K562 (cell line): ENCODE results near the gene TDRD12. TPM values are rescaled to one million over a fixed set of nuclear protein-coding genes. Genes with fewer than 3 reads are reported as not detected.
"Not testable (repeated sequence)": the region's sequence is repeated elsewhere in the genome, so short reads cannot be mapped to it uniquely, and the experiment has no call there.

ENCODE experiments used
- ATAC-seq: fragments of 200-7000 bp; cut with Tn5 transposase; 3 replicates; pipeline ENCODE4 v1.9.1; 2020; ENCODE audit warnings: moderate library complexity
- BruUV-seq: library from RNA; stranded (reverse); fragments of 400-500 nt; replicated peaks from 2 replicates; lab custom pipeline; 2021; lab: Mats Ljungman, UMichigan
- CTCF ChIA-PET: fragments of 300-600 bp; formaldehyde crosslinking; extraction: SDS; loops from one replicate; lab custom pipeline; 2021; ENCODE audit warnings: low intra/inter-chr PET ratio; lab: Yijun Ruan, JAX
- POLR2A ChIA-PET: fragments of 300-600, 350-650 bp; sonication (Branson Sonifier 250); formaldehyde crosslinking; extraction: SDS; loops from one replicate; lab custom pipeline; 2021; ENCODE audit warnings: antibody characterized with exemption, inconsistent platforms; lab: Yijun Ruan, JAX
- DNase-seq, 4 experiments: peaks; one replicate each; pipeline versions ENCODE4 v3.0.0 to v3.0.0-alpha.2; 2011 to 2018; ENCODE audit warnings: low spot score in 3 of 4, mixed read lengths in 3 of 4; ENCODE audit errors: extremely low read depth in 1 of 4
- FAIRE-seq: peaks from 2 replicates; lab custom pipeline; 2011; peaks lifted over from hg19 to GRCh38; lab: Jason Lieb, UNC
- H2AFZ ChIP-seq: 2 replicates; pipeline ENCODE4 v1.6.0; 2011; ENCODE audit warnings: low read depth, low read length, control low read depth, inconsistent platforms
- H3K27ac ChIP-seq: fragments of 200-600 bp; 3 replicates; pipeline ENCODE4 v1.8.0; 2011; ENCODE audit warnings: low read depth, mild to moderate bottlenecking, control low read depth, inconsistent platforms, low read length, moderate library complexity, mixed read lengths; ENCODE audit errors: extremely low read depth
- H3K27me3 ChIP-seq, 2 experiments: fragments of 300-600 bp in 1 of 2; 2 replicates in 1 of 2; 3 replicates in 1 of 2; pipeline versions ENCODE4 v1.6.0 to v1.8.0; 2011; ENCODE audit warnings: inconsistent platforms in 2 of 2, low read length in 2 of 2, mild to moderate bottlenecking in 1 of 2, mixed read lengths in 1 of 2, moderate library complexity in 1 of 2; ENCODE audit not compliant: control insufficient read depth in 2 of 2, insufficient read depth in 2 of 2
- H3K36me3 ChIP-seq: fragments of 300-600 bp; 3 replicates; pipeline ENCODE4 v1.8.0; 2011; ENCODE audit warnings: mild to moderate bottlenecking, low read length, inconsistent platforms; ENCODE audit not compliant: control insufficient read depth, insufficient read depth
- H3K4me1 ChIP-seq, 2 experiments: fragments of 200-600 bp in 1 of 2; replicated peaks in 1 of 2; 2 replicates in 1 of 2; 3 replicates in 1 of 2; pipeline versions ENCODE4 v1.5.1 to v1.8.0; 2011; ENCODE audit warnings: inconsistent platforms in 2 of 2, low read length in 2 of 2, mild to moderate bottlenecking in 1 of 2, mixed read lengths in 1 of 2, moderate library complexity in 1 of 2; ENCODE audit not compliant: control insufficient read depth in 2 of 2, insufficient read depth in 2 of 2
- H3K4me2 ChIP-seq: 2 replicates; pipeline ENCODE4 v1.6.1; 2011; ENCODE audit warnings: low read length, control low read depth, inconsistent platforms, mixed read lengths; ENCODE audit not compliant: insufficient read depth
- H3K4me3 ChIP-seq: fragments of 200-600 bp; sonication (generic), shearing (Covaris generic); 2 replicates; pipeline ENCODE4 v1.5.1; 2016; ENCODE audit warnings: control low read depth, inconsistent platforms
- H3K79me2 ChIP-seq: fragments of 200-600 bp; 3 replicates; pipeline ENCODE4 v1.8.0; 2011; ENCODE audit warnings: low read length, inconsistent platforms; ENCODE audit not compliant: control insufficient read depth, insufficient read depth
- H3K9ac ChIP-seq, 2 experiments: 2 replicates each; pipeline versions ENCODE4 v1.6.0 to v1.6.1; 2011; ENCODE audit warnings: low read depth in 2 of 2, low read length in 2 of 2, control low read depth in 1 of 2, inconsistent platforms in 1 of 2, mild to moderate bottlenecking in 1 of 2, mixed read lengths in 1 of 2; ENCODE audit not compliant: insufficient read depth in 1 of 2
- H3K9me1 ChIP-seq: one replicate; pipeline ENCODE4 v1.6.0; 2011; ENCODE audit warnings: inconsistent platforms, mild to moderate bottlenecking, low read length, moderate library complexity; ENCODE audit not compliant: control insufficient read depth, insufficient read depth
- H3K9me3 ChIP-seq: replicated peaks from 2 replicates; pipeline ENCODE4 v1.5.1; 2011; ENCODE audit warnings: low read depth, low read length, inconsistent platforms; ENCODE audit not compliant: control insufficient read depth, insufficient read depth
- H4K20me1 ChIP-seq: replicated peaks from 2 replicates; pipeline ENCODE4 v1.6.1; 2011; ENCODE audit warnings: low read length, inconsistent platforms, mixed read lengths; ENCODE audit not compliant: control insufficient read depth, insufficient read depth
- ARID4B ChIP-seq: sonication (generic); formaldehyde crosslinking; IDR thresholded peaks from 2 replicates; pipeline ENCODE4 v1.8.0; 2022; ENCODE audit warnings: mild to moderate bottlenecking, missing genetic modification reagents
- CHAMP1 ChIP-seq: fragments of 450-650 bp; IDR thresholded peaks from 2 replicates; pipeline ENCODE4 v1.6.1; 2016; ENCODE audit warnings: mild to moderate bottlenecking
- FOS ChIP-seq: IDR thresholded peaks from 3 replicates; pipeline ENCODE4 v1.6.1; 2011; ENCODE audit not compliant: insufficient read length; ENCODE audit errors: extremely low read depth
- GTF2F1 ChIP-seq: IDR thresholded peaks from 2 replicates; pipeline ENCODE4 v1.6.1; 2011; ENCODE audit warnings: low read depth, low read length, improper control_type of control experiment
- NRF1 ChIP-seq, 2 experiments: fragments of 450-650 bp; IDR thresholded peaks in 1 of 2; conservative IDR thresholded peaks in 1 of 2; 2 replicates each; pipeline ENCODE4 v1.6.1; 2014; ENCODE audit warnings: mild to moderate bottlenecking in 2 of 2
- POLR2AphosphoS2 ChIP-seq: IDR thresholded peaks from 2 replicates; pipeline ENCODE4 v1.6.1; 2012; ENCODE audit warnings: low read length, improper control_type of control experiment
- POLR2AphosphoS5 ChIP-seq: IDR thresholded peaks from 2 replicates; pipeline ENCODE4 v1.6.1; 2011; ENCODE audit warnings: mild to moderate bottlenecking, low read depth, low read length, moderate library complexity; ENCODE audit not compliant: control insufficient read depth, insufficient read depth
- POLR2B ChIP-seq: fragments of 450-650 bp; IDR thresholded peaks from 2 replicates; pipeline ENCODE4 v1.6.1; 2018; ENCODE audit warnings: low read depth; ENCODE audit not compliant: partially characterized antibody
- POLR2G ChIP-seq: fragments of 200-400 bp; formaldehyde crosslinking; IDR thresholded peaks from 2 replicates; pipeline ENCODE4 v1.6.1; 2017; ENCODE audit warnings: low read depth, mild to moderate bottlenecking, antibody characterized with exemption, low read length, moderate library complexity
- SRF ChIP-seq, 2 experiments: fragments of 250-450, 450-650 bp in 1 of 2; sonication (Bioruptor Pico) in 1 of 2; sonication (generic) in 1 of 2; formaldehyde crosslinking; IDR thresholded peaks; 2 replicates each; pipeline versions ENCODE4 v1.5.0 to v1.5.1; 2020 to 2022; ENCODE audit warnings: mild to moderate bottlenecking in 1 of 2, missing genetic modification reagents in 1 of 2
- ZNF316 ChIP-seq: fragments of 450-650 bp; IDR thresholded peaks from 2 replicates; pipeline ENCODE4 v1.6.1; 2016
- WGBS: fragments of 100-300 bp; shearing (Covaris generic); methylation state at CpG from one replicate; pipeline ENCODE4 v1.1.6; 2016; ENCODE audit warnings: low coverage, mixed read lengths; ENCODE audit not compliant: insufficient coverage; ENCODE audit errors: missing lambda C conversion rate; 5-methylcytosine and 5-hydroxymethylcytosine counted together
- in situ Hi-C: fragments of 300-500 bp; cut with MboI; formaldehyde crosslinking; loops from 4 replicates; pipeline ENCODE4 v1.15.0; 2018; ENCODE audit warnings: inconsistent platforms, mixed read lengths
- intact Hi-C: fragments of 100-400 bp; cut with micrococcal nuclease; formaldehyde crosslinking; loops from 2 replicates; pipeline ENCODE4 v1.14.2; 2022
- polyA plus RNA-seq, 8 experiments: library from polyadenylated mRNA; depleted of rRNA in 4 of 8; stranded (reverse) in 5 of 8; unstranded in 3 of 8; fragments of >200 nt; fragmentation: Nextera tagmentation in 2 of 8; fragmentation: Illumina TruSeq in 1 of 8; extraction: Ambion mirVana in 2 of 8; extraction: Trizol in 1 of 8; gene quantifications; 2 replicates each; pipeline versions ENCODE4 v1.2.1 to v1.2.3, GENCODE V29; 2011 to 2014; ENCODE audit warnings: inconsistent platforms in 1 of 8, missing spikeins in 1 of 8
- total RNA-seq, 7 experiments: library from RNA; depleted of rRNA in 6 of 7; stranded (reverse); fragments of >200 nt in 6 of 7; fragmentation: Illumina TruSeq in 2 of 7; extraction: Trizol in 2 of 7; gene quantifications; 2 replicates each; pipeline versions ENCODE4 v1.2.1 to v1.2.3, GENCODE V29; 2011 to 2021; ENCODE audit warnings: low replicate concordance in 1 of 7

TDRD12 gene
- total and polyA plus RNA-seq, 9 of the 15 experiments (the other 6 are each of a cell fraction or from before 2014, with no cell fraction given), result 0.03 TPM; not detected in 8

GRCh38 chr19:32693151-32694108 lies 26.1 kb upstream of the TDRD12 start:
- H3K4me3 ChIP-seq, result peak overlapping the region; percentile 73
- H3K27me3 ChIP-seq, H2AFZ ChIP-seq, FAIRE-seq, in situ Hi-C loops, H3K9me1 ChIP-seq, CTCF ChIA-PET, H4K20me1 ChIP-seq: not testable (repeated sequence)
- H3K27ac ChIP-seq, result peak overlapping the region; percentile 86
- H3K36me3 ChIP-seq, result peaks cover 44% of the 10 kb centered on the region
- DNase-seq (peak in 1 of 4 experiments; percentile 81), ATAC-seq (peak; percentile 52)
- H3K9ac ChIP-seq, result peak overlapping the region; percentile 89 to 100; a peak in 3 of 4 replicates
- H3K79me2 ChIP-seq, result peaks cover 85% of the 10 kb centered on the region
- POLR2A ChIA-PET, result interaction anchor here (0.6 to 1.9 kb wide), 8 partner anchors 15 to 94 kb away, joined by 3 to 6 read pairs (median 4); partner anchors contain the start of genes ANKRD27 and RGS9BP
- TSS peak; percentile 94 for BruUV-seq
- intact Hi-C loops, result loop anchor here (10.0 kb wide), 1 partner anchor 281 kb away; the partner anchor contains the start of genes CEP89 and FAAP24
- peak overlapping the region; percentile 96 for H3K4me2 ChIP-seq
- peaks cover 23% of the 10 kb centered on the region for H3K9me3 ChIP-seq
- WGBS, result 58% methylated on average over 20 of the region's 20 CpGs
- H3K4me1 ChIP-seq, result peaks cover 9 to 22% of the 10 kb centered on the region in 2 experiments; a peak in 4 of 5 replicates
- TF ChIP-seq NRF1 (conservative IDR thresholded peaks at IDR 0.05 in 1 of 2, IDR thresholded peaks at IDR 0.05 in 1 of 2) (peak in 1 of 2 experiments; percentile 33; a peak in 2 of 4 replicates), SRF (CRISPR knock-in tag; IDR thresholded peaks at IDR 0.05) (peak in 1 of 2 experiments; percentile 94; a peak in 2 of 4 replicates), POLR2AphosphoS5 (peak; percentile 85), FOS (peak; percentile 66), ARID4B (peak; percentile 12), POLR2G (peak; percentile 72), POLR2AphosphoS2 (0 out of 2 replicates have a peak, but pooled peaks have one; percentile 44), ZNF316 (peak; percentile 85), POLR2B (peak; percentile 89), CHAMP1 (peak; percentile 85), GTF2F1 (0 out of 2 replicates have a peak, but pooled peaks have one; percentile 69)
